Measurements from ENCODE around the gene SYNGR4.

Gene SYNGR4

GRCh38 chr19:48341515-48342413, 22.4 kb upstream of the SYNGR4 start:
- DNase-seq, result no peak

- no peak for DNase-seq
Observed at GRCh38 chr19:48342414-48342738, 21.8 kb upstream of the SYNGR4 start.

GRCh38 chr19:48342841-48343540, 21.2 kb upstream of the SYNGR4 start:
- no peak for DNase-seq

- no peak for DNase-seq
Observed at GRCh38 chr19:48344892-48345291, 19.3 kb upstream of the SYNGR4 start.

GRCh38 chr19:48346191-48346590, 18.0 kb upstream of the SYNGR4 start:
- no peak for DNase-seq

GRCh38 chr19:48348045-48348444, 16.1 kb upstream of the SYNGR4 start:
- DNase-seq, result no peak

- DNase-seq, result no peak
Observed at GRCh38 chr19:48348737-48349136, 15.4 kb upstream of the SYNGR4 start.

- no peak for DNase-seq
Observed at GRCh38 chr19:48350856-48351255, 13.3 kb upstream of the SYNGR4 start.

- DNase-seq, result peak; percentile 86
Observed at GRCh38 chr19:48351341-48351752, 12.8 kb upstream of the SYNGR4 start.

GRCh38 chr19:48353677-48354076, 10.5 kb upstream of the SYNGR4 start:
- DNase-seq, result no peak

GRCh38 chr19:48354332-48354992, 9.7 kb upstream of the SYNGR4 start:
- no peak for DNase-seq

GRCh38 chr19:48355365-48355954, 8.7 kb upstream of the SYNGR4 start:
- DNase-seq, result no peak

GRCh38 chr19:48359123-48359522, 5.0 kb upstream of the SYNGR4 start:
- DNase-seq, result no peak

- no peak for DNase-seq
Observed at GRCh38 chr19:48361912-48362311, 2.3 kb upstream of the SYNGR4 start.

GRCh38 chr19:48362716-48363499, 1.3 kb upstream of the SYNGR4 start:
- peak; percentile 88 for DNase-seq

- no peak for DNase-seq
Observed at GRCh38 chr19:48363500-48363809, 712 bp upstream of the SYNGR4 start.

- no peak for DNase-seq
Observed at GRCh38 chr19:48364598-48365348, 606 bp downstream of the SYNGR4 start.

- no peak for DNase-seq
Observed at GRCh38 chr19:48365602-48366001, 1.4 kb downstream of the SYNGR4 start.

GRCh38 chr19:48367855-48368254, 3.7 kb downstream of the SYNGR4 start:
- DNase-seq, result no peak

GRCh38 chr19:48368936-48369335, 4.8 kb downstream of the SYNGR4 start:
- no peak for DNase-seq

GRCh38 chr19:48370955-48371354, 6.8 kb downstream of the SYNGR4 start:
- DNase-seq, result no peak

GRCh38 chr19:48371367-48371766, 7.2 kb downstream of the SYNGR4 start:
- no peak for DNase-seq

All from stimulated activated CD4-positive, alpha-beta T cell treated with anti-CD3 and anti-CD28 coated beads, Interleukin-4, amount 100 ng/mL, for 24 hours (primary cell).